Parathyroid adenoma (tissue), 2 donors: ENCODE data around the gene GRM1.

Experiments used
- H2AFZ ChIP-seq: fragments of 300-600 bp; sonication (generic); one replicate; pipeline ENCODE4 v1.7.0; 2017; ENCODE audit warnings: antibody characterized with exemption, mild to moderate bottlenecking
- H3K27ac ChIP-seq: fragments of 300-600 bp; sonication (generic); one replicate; pipeline ENCODE4 v1.7.0; 2017
- H3K27me3 ChIP-seq: fragments of 300-600 bp; sonication (generic); one replicate; pipeline ENCODE4 v1.7.0; 2017; ENCODE audit warnings: low read length; ENCODE audit not compliant: control insufficient read depth, insufficient read depth
- H3K36me3 ChIP-seq: fragments of 300-600 bp; sonication (generic); one replicate; pipeline ENCODE4 v1.7.0; 2017; ENCODE audit warnings: low read length; ENCODE audit not compliant: control insufficient read depth, insufficient read depth
- H3K4me1 ChIP-seq: fragments of 300-600 bp; sonication (generic); one replicate; pipeline ENCODE4 v1.7.0; 2017; ENCODE audit warnings: control low read depth
- H3K4me2 ChIP-seq: fragments of 300-600 bp; sonication (generic); one replicate; pipeline ENCODE4 v1.7.0; 2017; ENCODE audit warnings: low read length
- H3K4me3 ChIP-seq: fragments of 300-600 bp; sonication (generic); one replicate; pipeline ENCODE4 v1.7.0; 2017; ENCODE audit warnings: low read depth, low read length
- H3K79me2 ChIP-seq: fragments of 300-600 bp; sonication (generic); one replicate; pipeline ENCODE4 v1.7.0; 2017; ENCODE audit warnings: control low read depth
- H3K9ac ChIP-seq: fragments of 300-600 bp; sonication (generic); one replicate; pipeline ENCODE4 v1.7.0; 2017; ENCODE audit warnings: mild to moderate bottlenecking
- H3K9me3 ChIP-seq: fragments of 300-600 bp; sonication (generic); one replicate; pipeline ENCODE4 v1.7.0; 2017; ENCODE audit warnings: low read length; ENCODE audit not compliant: control insufficient read depth
- TF ChIP-seq, protein P1 (sequence below): fragments of 300-600 bp; sonication (generic); IDR thresholded peaks from one replicate; pipeline ENCODE4 v1.7.0; 2017; ENCODE audit warnings: antibody characterized with exemption, mild to moderate bottlenecking
- donor health status: primary hyperparathyroidism.

GRM1 gene

GRCh38 chr6:146028851-146029572 lies at the start of gene GRM1:
Gene GRM1, plus strand, starts transcription at chr6:146029062. Its CDS starts 456 bp downstream, at chr6:146029518.
- no peaks in the 10 kb centered on the region for H3K79me2 ChIP-seq
- H2AFZ ChIP-seq: peak within 1 kb of the TSS; percentile 86
- peak within 1 kb of the TSS; percentile 40 for H3K4me2 ChIP-seq
- H3K27ac ChIP-seq: no peak within 1 kb of the TSS
- TF ChIP-seq, protein P1, sequence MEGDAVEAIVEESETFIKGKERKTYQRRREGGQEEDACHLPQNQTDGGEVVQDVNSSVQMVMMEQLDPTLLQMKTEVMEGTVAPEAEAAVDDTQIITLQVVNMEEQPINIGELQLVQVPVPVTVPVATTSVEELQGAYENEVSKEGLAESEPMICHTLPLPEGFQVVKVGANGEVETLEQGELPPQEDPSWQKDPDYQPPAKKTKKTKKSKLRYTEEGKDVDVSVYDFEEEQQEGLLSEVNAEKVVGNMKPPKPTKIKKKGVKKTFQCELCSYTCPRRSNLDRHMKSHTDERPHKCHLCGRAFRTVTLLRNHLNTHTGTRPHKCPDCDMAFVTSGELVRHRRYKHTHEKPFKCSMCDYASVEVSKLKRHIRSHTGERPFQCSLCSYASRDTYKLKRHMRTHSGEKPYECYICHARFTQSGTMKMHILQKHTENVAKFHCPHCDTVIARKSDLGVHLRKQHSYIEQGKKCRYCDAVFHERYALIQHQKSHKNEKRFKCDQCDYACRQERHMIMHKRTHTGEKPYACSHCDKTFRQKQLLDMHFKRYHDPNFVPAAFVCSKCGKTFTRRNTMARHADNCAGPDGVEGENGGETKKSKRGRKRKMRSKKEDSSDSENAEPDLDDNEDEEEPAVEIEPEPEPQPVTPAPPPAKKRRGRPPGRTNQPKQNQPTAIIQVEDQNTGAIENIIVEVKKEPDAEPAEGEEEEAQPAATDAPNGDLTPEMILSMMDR: no peak
- H3K9ac ChIP-seq: no peak within 1 kb of the TSS
- H3K36me3 ChIP-seq: no peaks in the 10 kb centered on the region
- no peaks in the 10 kb centered on the region for H3K9me3 ChIP-seq
- no peak within 1 kb of the TSS for H3K4me3 ChIP-seq
- no peaks in the 10 kb centered on the region for H3K4me1 ChIP-seq
- H3K27me3 ChIP-seq: peaks cover 13% of the 10 kb centered on the region

GRCh38 chr6:146009338-146009737 lies 19.5 kb upstream of the GRM1 start:
- no peak overlapping the region for H2AFZ ChIP-seq
- no peak overlapping the region for H3K9ac ChIP-seq
- H3K9me3 ChIP-seq: peaks cover 4% of the 10 kb centered on the region
- TF ChIP-seq, protein P1: no peak
- H3K36me3 ChIP-seq: no peaks in the 10 kb centered on the region
- no peak overlapping the region for H3K4me3 ChIP-seq
- H3K4me1 ChIP-seq: no peaks in the 10 kb centered on the region
- H3K27ac ChIP-seq: no peak overlapping the region
- no peaks in the 10 kb centered on the region for H3K27me3 ChIP-seq
- H3K4me2 ChIP-seq: no peak overlapping the region
- no peaks in the 10 kb centered on the region for H3K79me2 ChIP-seq

DNA sequence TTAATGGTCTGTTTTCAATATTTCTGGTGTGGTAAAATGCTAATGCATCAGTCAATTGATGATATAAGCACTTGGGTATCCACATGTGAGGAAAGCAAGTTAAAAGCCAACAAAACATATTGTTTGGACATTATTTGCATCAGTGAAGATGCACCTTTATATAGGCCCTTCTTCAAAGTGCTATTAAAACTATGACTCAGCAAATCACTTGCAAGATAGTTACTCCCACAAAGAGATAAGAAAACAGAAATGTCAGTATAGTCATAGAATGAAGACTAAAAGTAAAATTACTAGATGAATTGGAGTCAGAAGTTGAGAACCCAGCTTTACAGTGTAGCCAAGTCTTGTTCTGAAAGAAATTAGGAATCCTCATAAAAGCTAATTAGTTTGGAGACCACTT lies 14.6 kb upstream of the GRM1 start:
- Histone ChIP-seq H3K79me2 (no peaks in the 10 kb centered on the region), H3K9ac (no peak overlapping the region), H3K4me3 (no peak overlapping the region), H3K27ac (no peak overlapping the region), H2AFZ (no peak overlapping the region), H3K4me2 (no peak overlapping the region), H3K4me1 (no peaks in the 10 kb centered on the region), H3K27me3 (no peaks in the 10 kb centered on the region), H3K9me3 (no peaks in the 10 kb centered on the region), H3K36me3 (no peaks in the 10 kb centered on the region)
- TF ChIP-seq, protein P1: no peak

GRCh38 chr6:146017672-146018071 lies 11.2 kb upstream of the GRM1 start:
- TF ChIP-seq, protein P1: no peak
- H3K36me3 ChIP-seq: no peaks in the 10 kb centered on the region
- H3K9ac ChIP-seq: no peak overlapping the region
- H3K27me3 ChIP-seq: no peaks in the 10 kb centered on the region
- H3K79me2 ChIP-seq: no peaks in the 10 kb centered on the region
- no peaks in the 10 kb centered on the region for H3K4me1 ChIP-seq
- no peak overlapping the region for H2AFZ ChIP-seq
- no peaks in the 10 kb centered on the region for H3K9me3 ChIP-seq
- H3K4me3 ChIP-seq: no peak overlapping the region
- H3K4me2 ChIP-seq: no peak overlapping the region
- H3K27ac ChIP-seq: no peak overlapping the region

DNA sequence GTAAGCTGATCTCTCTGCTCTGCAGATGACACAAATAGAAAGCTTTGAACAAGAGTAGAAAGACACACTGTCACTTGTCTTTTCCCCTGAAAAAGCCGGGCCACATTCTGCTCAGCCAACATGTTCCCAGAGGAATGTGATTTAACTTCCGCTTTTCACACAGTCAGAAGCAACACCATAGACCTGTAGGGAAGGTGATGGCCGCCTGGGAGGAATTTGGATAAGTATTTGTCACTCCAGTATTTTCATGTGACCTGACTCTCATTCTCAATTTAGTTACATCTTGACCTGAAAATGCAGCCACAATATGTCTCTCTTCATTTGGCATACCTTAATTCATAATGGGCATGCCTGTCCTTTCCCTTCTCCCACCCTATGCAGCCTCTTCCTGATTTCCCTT lies 2.0 kb upstream of the GRM1 start:
- TF ChIP-seq, protein P1: no peak
- H3K9ac ChIP-seq: no peak overlapping the region
- no peak overlapping the region for H3K4me3 ChIP-seq
- H3K4me1 ChIP-seq: no peaks in the 10 kb centered on the region
- no peaks in the 10 kb centered on the region for H3K79me2 ChIP-seq
- H3K36me3 ChIP-seq: no peaks in the 10 kb centered on the region
- H3K9me3 ChIP-seq: no peaks in the 10 kb centered on the region
- H3K27me3 ChIP-seq: peaks cover 13% of the 10 kb centered on the region
- H3K4me2 ChIP-seq: no peak overlapping the region
- peak overlapping the region; percentile 86 for H2AFZ ChIP-seq
- no peak overlapping the region for H3K27ac ChIP-seq
